Measurements from ENCODE around the gene PPIE. TPM values are rescaled to one million over a fixed set of nuclear protein-coding genes. Genes with fewer than 3 reads are reported as not detected.

The PPIE gene
- total RNA-seq, 2 experiments from 2014 or later: 67.4 to 69.5 TPM

- peaks cover 36% of the 10 kb centered on the region for H3K27me3 Mint-ChIP-seq
- no peak for ATAC-seq
- H3K27ac Mint-ChIP-seq: no peak overlapping the region
- H3K4me3 Mint-ChIP-seq: no peak overlapping the region
- H3K36me3 Mint-ChIP-seq: no peaks in the 10 kb centered on the region
- H3K4me1 Mint-ChIP-seq: no peaks in the 10 kb centered on the region
- peak; percentile 30 for DNase-seq
- H3K9me3 Mint-ChIP-seq (ENCODE audit: low read depth): no peaks in the 10 kb centered on the region
- CTCF ChIA-PET: interaction anchor here (0.8 to 3.4 kb wide), 5 partner anchors 8 to 99 kb away, joined by 3 to 14 read pairs (median 10); partner anchors contain the start of gene HPCAL4
Observed at GRCh38 chr1:39700348-39700747, 38.3 kb upstream of the PPIE start.

DNA sequence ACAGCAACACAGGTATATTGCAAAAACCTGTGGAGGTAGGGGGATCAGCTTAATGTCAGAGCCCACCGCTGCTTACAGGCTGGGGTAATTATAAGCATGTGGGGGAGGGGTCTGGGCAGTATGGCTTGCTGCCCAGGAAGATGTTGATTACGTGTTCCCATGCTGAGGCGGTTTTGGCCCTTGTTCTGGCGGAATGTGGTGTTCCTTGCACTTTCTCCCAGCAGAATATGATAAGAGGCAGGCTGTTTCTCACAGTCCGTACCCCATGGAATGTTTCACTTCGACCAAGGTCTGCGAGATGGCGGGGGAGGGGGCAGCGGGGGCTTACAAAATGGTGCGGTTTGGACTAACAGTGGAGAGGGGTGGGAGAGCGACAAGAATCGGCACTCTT is 37.6 kb upstream of the PPIE start:
- DNase-seq (peak; percentile 18), ATAC-seq (no peak)
- H3K9me3 Mint-ChIP-seq (ENCODE audit: low read depth): no peaks in the 10 kb centered on the region
- H3K4me1 Mint-ChIP-seq: no peaks in the 10 kb centered on the region
- CTCF ChIA-PET: interaction anchor here (0.8 to 3.4 kb wide), 7 partner anchors 9 to 98 kb away, joined by 3 to 14 read pairs (median 4); partner anchors contain the start of genes HPCAL4 and NT5C1A
- peaks cover 33% of the 10 kb centered on the region for H3K27me3 Mint-ChIP-seq
- H3K36me3 Mint-ChIP-seq: no peaks in the 10 kb centered on the region
- no peak overlapping the region for H3K4me3 Mint-ChIP-seq
- H3K27ac Mint-ChIP-seq: no peak overlapping the region

DNA sequence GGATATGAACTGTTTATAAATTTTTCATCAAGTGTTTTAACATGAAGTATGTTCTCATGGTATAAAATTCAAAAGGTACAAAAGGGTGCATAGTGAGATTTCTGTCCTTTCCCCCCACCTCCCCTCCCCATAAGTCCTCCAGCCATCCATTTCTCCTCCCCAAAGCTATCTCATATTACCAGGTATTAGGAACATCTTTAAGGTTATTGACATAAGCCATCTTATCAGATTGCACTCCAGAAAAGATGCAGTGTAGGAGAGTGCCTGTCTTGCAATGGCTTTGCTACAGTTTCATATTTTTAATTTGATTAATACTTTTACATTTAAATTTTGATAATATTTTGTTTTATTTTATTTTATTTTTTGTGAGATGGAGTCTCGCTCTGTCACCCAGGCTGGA is 33.9 kb upstream of the PPIE start:
- H3K27ac Mint-ChIP-seq: no peak overlapping the region
- H3K9me3 Mint-ChIP-seq (ENCODE audit: low read depth): no peaks in the 10 kb centered on the region
- no peak overlapping the region for H3K4me3 Mint-ChIP-seq
- DNase-seq: no peak
- H3K36me3 Mint-ChIP-seq: no peaks in the 10 kb centered on the region
- H3K4me1 Mint-ChIP-seq: no peaks in the 10 kb centered on the region
- CTCF ChIA-PET: interaction anchor here (1.9 kb wide), 1 partner anchor 95 kb away, joined by 7 read pairs; no protein-coding TSS in a partner anchor
- H3K27me3 Mint-ChIP-seq: peaks cover 20% of the 10 kb centered on the region
- ATAC-seq: no peak

DNA sequence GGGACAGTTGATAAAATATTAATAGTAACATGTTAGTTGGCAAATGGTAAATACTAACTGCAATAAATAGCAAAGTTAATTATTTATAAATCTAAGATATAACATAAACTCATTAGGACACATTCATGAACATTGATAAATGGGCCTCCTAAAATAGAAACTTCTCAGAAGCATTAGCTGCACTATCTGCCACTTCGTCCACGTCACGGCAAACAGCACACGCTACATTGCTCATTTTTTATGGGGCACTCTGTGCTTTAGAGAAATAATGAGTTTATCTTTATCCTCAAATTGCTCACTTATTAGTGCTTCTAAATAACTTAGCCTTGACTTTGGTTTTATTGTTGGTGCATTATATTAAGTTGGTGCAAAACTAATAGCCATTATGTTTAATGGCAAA is 31.2 kb upstream of the PPIE start:
- DNase-seq (no peak), ATAC-seq (no peak)
- CTCF ChIA-PET: interaction anchor here (1.2 kb wide), 1 partner anchor 49 kb away, joined by 3 read pairs; no protein-coding TSS in a partner anchor
- no peaks in the 10 kb centered on the region for H3K9me3 Mint-ChIP-seq (ENCODE audit: low read depth)
- H3K27ac Mint-ChIP-seq: no peak overlapping the region
- no peaks in the 10 kb centered on the region for H3K36me3 Mint-ChIP-seq
- peaks cover 16% of the 10 kb centered on the region for H3K27me3 Mint-ChIP-seq
- no peak overlapping the region for H3K4me3 Mint-ChIP-seq
- no peaks in the 10 kb centered on the region for H3K4me1 Mint-ChIP-seq

- Mint-ChIP-seq H3K9me3 (ENCODE audit: low read depth) (no peaks in the 10 kb centered on the region), H3K27ac (no peak overlapping the region), H3K4me3 (no peak overlapping the region), H3K4me1 (no peaks in the 10 kb centered on the region), H3K27me3 (peaks cover 37% of the 10 kb centered on the region), H3K36me3 (no peaks in the 10 kb centered on the region)
- CTCF ChIA-PET: interaction anchor here (1.5 to 2.7 kb wide), 4 partner anchors 11 to 102 kb away, joined by 4 to 10 read pairs (median 8); partner anchors contain the start of gene NT5C1A
- ATAC-seq (no peak), DNase-seq (no peak)
Observed at GRCh38 chr1:39711104-39711965, 27.3 kb upstream of the PPIE start.

DNA sequence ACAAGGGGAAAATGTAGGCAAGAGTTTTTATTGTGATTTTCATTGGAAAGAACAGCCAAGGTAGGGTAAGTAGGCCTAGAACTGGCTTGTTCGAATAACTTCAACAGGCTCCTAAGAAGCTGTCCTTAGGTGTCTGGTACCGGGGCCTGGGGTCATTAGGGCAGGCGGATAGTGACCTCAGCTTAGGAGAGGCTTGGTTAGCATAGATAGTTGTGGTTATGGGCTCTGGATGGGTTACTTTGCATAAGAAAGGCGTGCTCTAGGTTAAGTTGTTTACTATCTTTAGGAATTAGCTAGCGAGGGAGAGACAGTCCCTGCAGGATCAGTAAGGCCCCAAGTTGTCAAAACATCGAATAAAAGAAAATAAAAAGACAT is 26.7 kb upstream of the PPIE start:
- Mint-ChIP-seq H3K4me1 (no peaks in the 10 kb centered on the region), H3K9me3 (ENCODE audit: low read depth) (no peaks in the 10 kb centered on the region), H3K4me3 (no peak overlapping the region), H3K36me3 (no peaks in the 10 kb centered on the region), H3K27me3 (peaks cover 42% of the 10 kb centered on the region), H3K27ac (no peak overlapping the region)
- ATAC-seq (no peak), DNase-seq (no peak)
- CTCF ChIA-PET: interaction anchor here (0.9 to 2.7 kb wide), 4 partner anchors 11 to 103 kb away, joined by 3 to 10 read pairs (median 7); partner anchors contain the start of gene NT5C1A

DNA sequence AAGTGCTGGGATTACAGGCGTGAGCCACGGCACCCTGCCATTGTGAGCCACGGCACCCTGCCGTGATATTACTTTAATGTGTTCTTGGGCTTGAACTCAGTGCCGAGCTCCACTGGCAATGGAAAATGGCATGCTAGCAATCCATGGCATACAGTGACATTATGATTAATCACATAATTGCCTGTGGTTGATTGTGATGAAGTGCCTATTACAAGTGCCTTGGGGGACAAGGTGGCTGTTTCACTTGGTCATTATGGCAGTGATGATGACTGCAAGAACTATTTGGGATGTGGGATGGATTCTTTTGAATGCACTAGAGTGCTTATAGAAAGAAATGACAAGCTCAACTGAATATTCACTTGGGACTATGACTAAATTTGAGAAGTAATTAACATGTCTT is 25.1 kb upstream of the PPIE start:
- no peak overlapping the region for H3K27ac Mint-ChIP-seq
- H3K27me3 Mint-ChIP-seq: peaks cover 53% of the 10 kb centered on the region

DNA sequence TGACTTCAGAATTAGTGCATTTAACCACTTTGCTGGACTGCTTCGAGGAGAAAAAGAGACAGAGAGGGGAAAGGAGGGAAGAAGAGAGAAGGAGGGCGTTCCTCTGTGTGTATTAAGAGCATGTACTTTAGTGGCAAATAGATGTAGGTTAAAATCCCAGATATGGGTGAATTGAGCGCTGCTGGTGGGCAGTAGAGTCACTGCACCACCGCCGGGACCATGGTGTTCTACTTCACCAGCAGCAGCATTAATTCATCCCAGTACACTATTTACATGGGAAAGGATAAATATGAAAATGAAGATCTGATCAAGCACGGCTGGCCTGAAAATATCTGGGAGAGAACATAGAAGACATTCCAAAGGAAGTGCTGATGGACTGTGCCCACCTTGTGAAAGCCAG is 20.9 kb upstream of the PPIE start:
- CTCF ChIA-PET: interaction anchor here (1.9 to 3.7 kb wide), 2 partner anchors 45 to 112 kb away, joined by 7 to 22 read pairs; partner anchors contain the start of gene NT5C1A
- peaks cover 66% of the 10 kb centered on the region for H3K27me3 Mint-ChIP-seq

More for the DNA sequence above, 25.1 kb upstream of the PPIE start:
- Mint-ChIP-seq H3K4me3 (no peak overlapping the region), H3K4me1 (no peaks in the 10 kb centered on the region), H3K9me3 (ENCODE audit: low read depth) (no peaks in the 10 kb centered on the region), H3K36me3 (no peaks in the 10 kb centered on the region)
- ATAC-seq (no peak), DNase-seq (no peak)
- CTCF ChIA-PET: interaction anchor here (0.8 kb wide), 1 partner anchor 107 kb away, joined by 3 read pairs; no protein-coding TSS in a partner anchor

DNA sequence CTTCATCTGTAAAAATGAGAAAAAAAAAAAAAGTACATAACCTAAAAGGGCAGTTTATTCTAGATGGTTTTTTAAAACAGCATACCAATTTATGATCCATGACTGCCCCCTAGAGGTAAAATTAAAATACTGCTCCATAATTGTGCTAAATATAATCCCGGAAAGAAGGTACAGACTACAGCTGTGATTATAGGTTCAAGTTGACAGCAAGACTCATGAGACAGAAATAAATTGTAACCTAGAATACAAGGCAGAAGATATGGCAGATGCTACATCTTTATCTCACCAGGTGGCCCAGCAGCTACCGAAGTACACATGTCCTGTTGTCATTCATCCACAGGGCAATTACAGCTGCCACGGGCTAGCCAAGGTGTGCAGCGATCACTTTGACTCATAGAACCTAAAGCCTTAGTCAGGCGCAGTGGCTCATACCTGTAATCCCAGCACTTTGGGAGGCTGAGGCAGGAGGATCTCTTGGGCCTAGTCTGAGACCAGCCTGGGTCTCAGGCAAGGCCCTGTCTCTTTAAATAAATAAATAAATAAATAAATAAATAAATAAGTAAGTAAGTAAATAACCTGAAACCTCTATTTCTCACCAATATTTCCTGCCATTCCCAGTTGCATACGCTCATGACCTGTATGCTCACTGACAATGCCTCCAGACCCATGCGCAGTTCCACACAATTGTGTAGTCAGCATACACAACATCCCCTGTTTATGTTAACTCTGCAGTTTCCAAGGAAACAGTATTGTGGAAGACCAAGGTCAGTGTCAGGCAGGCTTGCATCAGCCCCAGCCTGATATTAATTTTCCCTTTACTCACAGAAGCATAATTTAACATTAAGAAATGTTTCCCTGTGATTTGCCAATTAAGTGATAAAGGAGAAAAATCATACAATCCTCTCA is 18.3 kb upstream of the PPIE start:
- peaks cover 63% of the 10 kb centered on the region for H3K27me3 Mint-ChIP-seq
- no peaks in the 10 kb centered on the region for H3K9me3 Mint-ChIP-seq (ENCODE audit: low read depth)
- ATAC-seq (peak; percentile 67), DNase-seq (no peak)
- H3K4me3 Mint-ChIP-seq: no peak overlapping the region
- H3K27ac Mint-ChIP-seq: no peak overlapping the region
- H3K4me1 Mint-ChIP-seq: no peaks in the 10 kb centered on the region
- H3K36me3 Mint-ChIP-seq: no peaks in the 10 kb centered on the region
- CTCF ChIA-PET: interaction anchor here (0.7 to 3.7 kb wide), 20 partner anchors 9 to 622 kb away, joined by 3 to 24 read pairs (median 4); partner anchors contain the start of genes NT5C1A, PABPC4 and PPIE

More for the DNA sequence above, 20.9 kb upstream of the PPIE start:
- H3K4me1 Mint-ChIP-seq: no peaks in the 10 kb centered on the region
- H3K9me3 Mint-ChIP-seq (ENCODE audit: low read depth): no peaks in the 10 kb centered on the region
- H3K27ac Mint-ChIP-seq: no peak overlapping the region
- DNase-seq (no peak), ATAC-seq (no peak)
- H3K36me3 Mint-ChIP-seq: no peaks in the 10 kb centered on the region
- H3K4me3 Mint-ChIP-seq: no peak overlapping the region

DNA sequence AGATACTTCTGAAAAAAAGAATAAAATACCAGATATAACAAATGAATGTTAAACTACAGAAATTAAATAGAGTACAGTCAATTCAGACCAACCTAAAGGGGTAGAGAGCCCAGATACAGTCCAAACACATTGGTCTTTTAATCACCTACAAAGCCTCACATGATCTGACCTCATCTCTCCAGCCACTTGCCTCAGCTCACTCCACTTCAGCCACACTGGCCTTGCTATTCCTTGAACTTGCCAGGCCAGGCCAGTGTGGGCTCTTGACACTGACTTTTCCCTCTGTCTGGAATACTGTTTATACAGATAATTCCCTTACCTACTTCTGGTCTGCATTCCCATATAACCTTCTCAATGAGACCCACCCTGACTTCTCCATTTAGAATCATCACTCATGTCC is 17.0 kb upstream of the PPIE start:
- Mint-ChIP-seq H3K4me3 (no peak overlapping the region), H3K27ac (no peak overlapping the region), H3K4me1 (peaks cover 2% of the 10 kb centered on the region), H3K36me3 (no peaks in the 10 kb centered on the region), H3K9me3 (ENCODE audit: low read depth) (no peaks in the 10 kb centered on the region), H3K27me3 (peaks cover 66% of the 10 kb centered on the region)
- CTCF ChIA-PET: interaction anchor here (1.0 to 3.7 kb wide), 3 partner anchors 25 to 116 kb away, joined by 3 to 24 read pairs (median 22); partner anchors contain the start of gene NT5C1A
- ATAC-seq (no peak), DNase-seq (no peak)

DNA sequence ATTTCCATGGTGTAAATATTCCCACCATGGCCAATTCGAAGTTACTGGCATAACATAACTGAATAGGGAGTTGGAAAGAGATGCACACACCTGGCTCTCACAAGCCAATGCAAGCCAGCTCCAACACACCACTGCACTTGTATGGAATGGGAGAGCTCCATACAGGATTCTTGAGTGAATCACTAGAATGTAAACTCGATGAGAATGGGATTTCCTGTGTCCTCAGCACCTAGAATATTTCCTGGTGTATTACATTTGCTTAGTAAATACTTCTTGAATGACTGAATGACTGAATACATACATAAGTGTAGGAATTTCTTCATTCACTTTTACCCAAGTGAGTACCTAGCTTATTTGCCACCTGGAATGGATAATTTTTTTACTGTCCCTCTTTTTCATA is 16.2 kb upstream of the PPIE start:
- Mint-ChIP-seq H3K27ac (no peak overlapping the region), H3K4me1 (peaks cover 10% of the 10 kb centered on the region)
- DNase-seq: no peak

DNA sequence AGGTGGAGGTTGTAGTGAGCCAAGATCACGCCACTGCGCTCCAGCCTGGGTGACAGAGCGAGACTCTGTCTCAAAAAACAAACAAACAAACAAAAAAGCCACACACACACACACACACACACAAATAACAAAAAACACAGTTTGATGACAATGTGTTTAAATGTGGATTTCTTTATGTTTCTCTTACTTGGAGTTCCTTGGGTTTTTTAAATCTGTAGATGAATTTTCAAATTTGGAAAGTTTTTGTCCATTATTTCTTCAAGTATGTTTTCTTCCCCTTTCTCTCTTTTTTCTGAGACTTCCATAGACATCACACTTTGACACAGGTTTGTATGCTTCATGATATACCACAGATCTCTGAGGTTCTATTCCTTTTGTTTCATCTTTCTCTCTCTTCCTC is 12.1 kb upstream of the PPIE start:
- peaks cover 77% of the 10 kb centered on the region for H3K27me3 Mint-ChIP-seq
- H3K4me1 Mint-ChIP-seq: peaks cover 21% of the 10 kb centered on the region
- no peaks in the 10 kb centered on the region for H3K9me3 Mint-ChIP-seq (ENCODE audit: low read depth)

More for the DNA sequence above, 16.2 kb upstream of the PPIE start:
- Mint-ChIP-seq H3K4me3 (no peak overlapping the region), H3K36me3 (no peaks in the 10 kb centered on the region), H3K9me3 (ENCODE audit: low read depth) (no peaks in the 10 kb centered on the region), H3K27me3 (peaks cover 66% of the 10 kb centered on the region)
- CTCF ChIA-PET: interaction anchor here (1.0 to 1.9 kb wide), 2 partner anchors 24 to 116 kb away, joined by 3 to 8 read pairs; no protein-coding TSS in a partner anchor
- ATAC-seq: no peak

More for the DNA sequence above, 12.1 kb upstream of the PPIE start:
- CTCF ChIA-PET: interaction anchor here (1.6 to 3.2 kb wide), 3 partner anchors 54 to 73 kb away, joined by 5 to 11 read pairs (median 6); partner anchors contain the start of gene NT5C1A
- no peak for ATAC-seq
- no peak overlapping the region for H3K27ac Mint-ChIP-seq
- H3K36me3 Mint-ChIP-seq: no peaks in the 10 kb centered on the region
- no peak overlapping the region for H3K4me3 Mint-ChIP-seq
- no peak for DNase-seq

All from activated CD8-positive, alpha-beta memory T cell treated with anti-CD3 and anti-CD28 coated beads, Interleukin-2, amount 10 ng/mL, durations not matched to agents 7 days and 5 days (primary cell).